A549 (cell line): ENCODE data around the gene SHC1. TPM values are rescaled to one million over a fixed set of nuclear protein-coding genes. Genes with fewer than 3 reads are reported as not detected.

Experiments used
- ATAC-seq, 2 experiments: fragments of 200-7000 bp in 1 of 2; fragments of >200 bp in 1 of 2; cut with Nextera tagmentation in 1 of 2; cut with Tn5 transposase in 1 of 2; 3 replicates each; pipeline versions ENCODE4 v1.8.0 to v1.9.1; 2018 to 2020; ENCODE audit warnings: mild to moderate bottlenecking in 1 of 2, moderate library complexity in 1 of 2
- CTCF ChIA-PET: fragments of 300-600 bp; sonication (Branson Sonifier 250); formaldehyde crosslinking; extraction: SDS; loops from one replicate; lab custom pipeline; 2021; ENCODE audit warnings: antibody characterized with exemption, inconsistent platforms; lab: Yijun Ruan, JAX
- POLR2A ChIA-PET: fragments of 350-600 bp; formaldehyde crosslinking; extraction: SDS; loops from one replicate; lab custom pipeline; 2021; ENCODE audit warnings: antibody characterized with exemption, inconsistent platforms; lab: Yijun Ruan, JAX
- DNase-seq, 2 experiments: peaks; one replicate each; pipeline versions ENCODE4 v3.0.0 to v3.0.0-alpha.2; 2011 to 2016; ENCODE audit warnings: low read depth in 1 of 2, low spot score in 1 of 2
- FAIRE-seq: peaks from 2 replicates; lab custom pipeline; 2011; peaks lifted over from hg19 to GRCh38; lab: Jason Lieb, UNC
- H3K27ac ChIP-seq, 2 experiments: fragments of >200 bp; sonication (Bioruptor Twin); formaldehyde crosslinking; 3 replicates each; pipeline ENCODE4 v1.5.1; 2016 to 2017
- H3K4me1 ChIP-seq: fragments of >200 bp; sonication (Bioruptor Twin); formaldehyde crosslinking; 3 replicates; pipeline ENCODE4 v1.6.1; 2016
- H3K4me2 ChIP-seq: fragments of >200 bp; sonication (Bioruptor Twin); formaldehyde crosslinking; 3 replicates; pipeline ENCODE4 v1.6.1; 2016
- H3K4me3 ChIP-seq: fragments of >200 bp; sonication (Bioruptor Twin); formaldehyde crosslinking; 3 replicates; pipeline ENCODE4 v1.5.1; 2016
- H3K9me3 ChIP-seq: fragments of >200 bp; sonication (Bioruptor Twin); formaldehyde crosslinking; 3 replicates; pipeline ENCODE4 v1.6.1; 2016
- CBX8 ChIP-seq: fragments of 200-600 bp; sonication (generic); IDR thresholded peaks from 2 replicates; pipeline ENCODE4 v1.6.1; 2016
- EHF ChIP-seq: fragments of 250-450 bp; sonication (Bioruptor Pico); IDR thresholded peaks from 2 replicates; pipeline ENCODE4 v1.5.0; 2020; ENCODE audit warnings: mild to moderate bottlenecking
- ESRRA ChIP-seq: fragments of 150-350 bp; IDR thresholded peaks from 2 replicates; pipeline ENCODE4 v1.6.1; 2014; ENCODE audit warnings: mild to moderate bottlenecking, low read length, borderline replicate concordance
- FOSL2 ChIP-seq, 2 experiments: fragments of 450-650 bp in 1 of 2; fragments of >200 bp in 1 of 2; sonication (Bioruptor Twin) in 1 of 2; formaldehyde crosslinking; IDR thresholded peaks; 2 replicates each; pipeline versions ENCODE4 v1.5.0 to v1.6.1; 2016 to 2020; ENCODE audit warnings: mild to moderate bottlenecking in 1 of 2, moderate library complexity in 1 of 2
- GATA3 ChIP-seq: IDR thresholded peaks from 2 replicates; pipeline ENCODE4 v1.6.1; 2012; ENCODE audit warnings: borderline replicate concordance
- HDAC2 ChIP-seq: fragments of 200-600 bp; sonication (generic); IDR thresholded peaks from 2 replicates; pipeline ENCODE4 v1.6.1; 2016
- HES2 ChIP-seq: fragments of >200 bp; sonication (Bioruptor Twin); formaldehyde crosslinking; IDR thresholded peaks from 2 replicates; pipeline ENCODE4 v1.6.1; 2016
- HOXB5 ChIP-seq: fragments of 250-450 bp; sonication (Bioruptor Pico); IDR thresholded peaks from 2 replicates; pipeline ENCODE4 v1.5.0; 2020; ENCODE audit warnings: mild to moderate bottlenecking, moderate library complexity
- KDM1A ChIP-seq: fragments of 200-600 bp; sonication (generic); IDR thresholded peaks from 2 replicates; pipeline ENCODE4 v1.6.1; 2016; ENCODE audit warnings: low read depth, mild to moderate bottlenecking
- KDM5A ChIP-seq: fragments of 200-600 bp; sonication (generic); IDR thresholded peaks from 2 replicates; pipeline ENCODE4 v1.6.1; 2016; ENCODE audit warnings: antibody characterized with exemption, mild to moderate bottlenecking
- MAFK ChIP-seq: fragments of 450-650 bp; IDR thresholded peaks from 2 replicates; pipeline ENCODE4 v1.6.1; 2014; ENCODE audit not compliant: partially characterized antibody
- MAX ChIP-seq: IDR thresholded peaks from 2 replicates; pipeline ENCODE4 v1.6.1; 2012
- MYC ChIP-seq: IDR thresholded peaks from 2 replicates; pipeline ENCODE4 v1.6.1; 2012; ENCODE audit warnings: mild to moderate bottlenecking, inconsistent platforms, low read length, improper control_type of control experiment, borderline replicate concordance
- NPAS2 ChIP-seq: fragments of 250-450 bp; sonication (Bioruptor Pico); IDR thresholded peaks from 2 replicates; pipeline ENCODE4 v1.8.0; 2022; ENCODE audit warnings: mild to moderate bottlenecking, moderate library complexity, borderline replicate concordance
- POLR2AphosphoS2 ChIP-seq: conservative IDR thresholded peaks from 2 replicates; pipeline ENCODE4 v1.6.1; 2012; ENCODE audit warnings: low read length, improper control_type of control experiment, inconsistent platforms
- RARB ChIP-seq: fragments of 250-450 bp; sonication (Bioruptor Pico); IDR thresholded peaks from 2 replicates; pipeline ENCODE4 v1.8.0; 2021; ENCODE audit warnings: mild to moderate bottlenecking, moderate library complexity
- TFCP2L1 ChIP-seq: fragments of 250-450 bp; sonication (Bioruptor Pico); IDR thresholded peaks from 2 replicates; pipeline ENCODE4 v1.5.0; 2021; ENCODE audit warnings: mild to moderate bottlenecking
- TP53 ChIP-seq: fragments of 250-450 bp; sonication (Bioruptor Pico); IDR thresholded peaks from 2 replicates; pipeline ENCODE4 v1.5.0; 2021; ENCODE audit warnings: mild to moderate bottlenecking, moderate library complexity
- WGBS: methylation state at CpG from one replicate; pipeline ENCODE4 v1.1.6; 2017; ENCODE audit errors: missing lambda C conversion rate; 5-methylcytosine and 5-hydroxymethylcytosine counted together
- polyA plus RNA-seq, 4 experiments: library from polyadenylated mRNA; depleted of rRNA in 3 of 4; stranded (reverse); fragments of >200 nt; fragmentation: RNase III in 1 of 4; extraction: RNeasy Plus Mini Kit Qiagen cat#74134 plus additional on column Dnase treatment in 1 of 4; gene quantifications; 2 replicates in 3 of 4; 3 replicates in 1 of 4; pipeline ENCODE4 v1.2.3, GENCODE V29; 2011 to 2017
- TF ChIP-seq, protein P1 (sequence below): fragments of 450-650 bp; IDR thresholded peaks from 2 replicates; pipeline ENCODE4 v1.6.1; 2014; ENCODE audit warnings: antibody characterized with exemption

The SHC1 gene
- polyA plus RNA-seq, 2 of the 4 experiments (the other 2 are of a cell fraction), result 118 to 174 TPM

- POLR2A ChIA-PET, result interaction anchor here (1.1 kb wide), 1 partner anchor 10 kb away, joined by 3 read pairs; no protein-coding TSS in a partner anchor
Observed at GRCh38 chr1:155011004-155011416, 40.5 kb upstream of the SHC1 start.

GRCh38 chr1:155010211-155010918, 39.8 kb upstream of the SHC1 start:
- ATAC-seq, result no peak
- no peak for FAIRE-seq
- DNase-seq, result no peak
- ChIA-PET POLR2A (interaction anchor here (0.6 to 1.1 kb wide), 2 partner anchors 9 to 17 kb away, joined by 3 to 8 read pairs; partner anchors contain the start of gene LENEP), CTCF (interaction anchor here (0.5 to 1.3 kb wide), 2 partner anchors 75 to 232 kb away, joined by 3 read pairs; no protein-coding TSS in a partner anchor)
- Histone ChIP-seq H3K4me2 (peak overlapping the region; percentile 59), H3K4me1 (peaks cover 93% of the 10 kb centered on the region), H3K27ac (peak overlapping the region; percentile 67 to 100; a peak in 4 of 6 replicates), H3K9me3 (no peaks in the 10 kb centered on the region), H3K4me3 (no peak overlapping the region)
- TF ChIP-seq HDAC2, result no peak
- TF ChIP-seq POLR2AphosphoS2, result no peak
- TF ChIP-seq CBX8, result no peak
- no peak for TF ChIP-seq FOSL2 (IDR thresholded peaks at IDR 0.05)
- TF ChIP-seq FOSL2 (CRISPR knock-in tag; IDR thresholded peaks at IDR 0.05), result no peak
- TF ChIP-seq KDM1A, result no peak
- TF ChIP-seq MYC, result no peak
- WGBS, result 76% methylated on average over 11 of the region's 11 CpGs

More at GRCh38 chr1:155011004-155011416, 40.5 kb upstream of the SHC1 start:
- DNase-seq (no peak), ATAC-seq (no peak), FAIRE-seq (no peak)
- Histone ChIP-seq H3K4me3 (no peak overlapping the region), H3K4me2 (peak overlapping the region; percentile 59), H3K9me3 (no peaks in the 10 kb centered on the region), H3K4me1 (peaks cover 93% of the 10 kb centered on the region)
- TF ChIP-seq TP53 (CRISPR knock-in tag), result no peak
- no peak for TF ChIP-seq EHF
- no peak for TF ChIP-seq KDM5A
- TF ChIP-seq TFCP2L1 (CRISPR knock-in tag), result no peak
- TF ChIP-seq, protein P1, sequence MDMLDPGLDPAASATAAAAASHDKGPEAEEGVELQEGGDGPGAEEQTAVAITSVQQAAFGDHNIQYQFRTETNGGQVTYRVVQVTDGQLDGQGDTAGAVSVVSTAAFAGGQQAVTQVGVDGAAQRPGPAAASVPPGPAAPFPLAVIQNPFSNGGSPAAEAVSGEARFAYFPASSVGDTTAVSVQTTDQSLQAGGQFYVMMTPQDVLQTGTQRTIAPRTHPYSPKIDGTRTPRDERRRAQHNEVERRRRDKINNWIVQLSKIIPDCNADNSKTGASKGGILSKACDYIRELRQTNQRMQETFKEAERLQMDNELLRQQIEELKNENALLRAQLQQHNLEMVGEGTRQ, result no peak
- TF ChIP-seq RARB (CRISPR knock-in tag), result no peak
- no peak for TF ChIP-seq ESRRA
- no peak for TF ChIP-seq HDAC2
- TF ChIP-seq GATA3, result no peak
- TF ChIP-seq HOXB5, result no peak
- TF ChIP-seq MAFK, result no peak
- TF ChIP-seq KDM1A, result no peak
- TF ChIP-seq HES2, result no peak
- TF ChIP-seq, all 56 proteins: peak for 0
- CTCF ChIA-PET, result interaction anchor here (1.3 kb wide), 1 partner anchor 74 kb away, joined by 3 read pairs; no protein-coding TSS in a partner anchor
- peak overlapping the region; percentile 67 to 100 for H3K27ac ChIP-seq
- WGBS, result 93% methylated on average over 4 of the region's 5 CpGs

GRCh38 chr1:155009742-155010141, 39.2 kb upstream of the SHC1 start:
- Histone ChIP-seq H3K4me2 (peak overlapping the region; percentile 59; the same call in 1 of the 3 replicates), H3K27ac (peak overlapping the region in 1 of 2 experiments; percentile 100; a peak in 3 of 6 replicates), H3K4me1 (peaks cover 96% of the 10 kb centered on the region)
- TF ChIP-seq MAX (no peak), EHF (no peak), POLR2AphosphoS2 (no peak), ESRRA (no peak), TFCP2L1 (CRISPR knock-in tag) (no peak), CBX8 (no peak), MAFK (no peak), NPAS2 (CRISPR knock-in tag) (no peak)
- TF ChIP-seq, all 56 proteins: peak for 0
- DNase-seq (no peak), FAIRE-seq (no peak), ATAC-seq (no peak)
- Histone ChIP-seq H3K9me3 (no peaks in the 10 kb centered on the region), H3K4me3 (no peak overlapping the region)
- POLR2A ChIA-PET, result no interaction called here
- WGBS, result 91% methylated on average over 5 of the region's 5 CpGs
- CTCF ChIA-PET, result no interaction called here
